RWPE1 (cell line): ENCODE data around the gene MAPK4.

Experiments
- CTCF ChIA-PET: fragments of 350-600 bp; sonication (Branson Sonifier 250); formaldehyde crosslinking; extraction: SDS; loops from one replicate; lab custom pipeline; 2021; lab: Yijun Ruan, JAX
- POLR2A ChIA-PET: fragments of 400-600 bp; formaldehyde crosslinking; extraction: SDS; loops from one replicate; lab custom pipeline; 2020; ENCODE audit warnings: antibody characterized with exemption; ENCODE audit not compliant: low non-redundant PET; lab: Yijun Ruan, JAX
- DNase-seq: peaks from one replicate; pipeline ENCODE4 v3.0.0; 2012; ENCODE audit warnings: low spot score
- H3K27ac ChIP-seq: fragments of 450-650 bp; 2 replicates; pipeline ENCODE4 v1.5.1; 2017
- TF ChIP-seq, protein P1 (sequence below): fragments of 450-650 bp; conservative IDR thresholded peaks from 2 replicates; pipeline ENCODE4 v1.5.1; 2017; ENCODE audit warnings: low read depth, mild to moderate bottlenecking

Gene MAPK4

DNA sequence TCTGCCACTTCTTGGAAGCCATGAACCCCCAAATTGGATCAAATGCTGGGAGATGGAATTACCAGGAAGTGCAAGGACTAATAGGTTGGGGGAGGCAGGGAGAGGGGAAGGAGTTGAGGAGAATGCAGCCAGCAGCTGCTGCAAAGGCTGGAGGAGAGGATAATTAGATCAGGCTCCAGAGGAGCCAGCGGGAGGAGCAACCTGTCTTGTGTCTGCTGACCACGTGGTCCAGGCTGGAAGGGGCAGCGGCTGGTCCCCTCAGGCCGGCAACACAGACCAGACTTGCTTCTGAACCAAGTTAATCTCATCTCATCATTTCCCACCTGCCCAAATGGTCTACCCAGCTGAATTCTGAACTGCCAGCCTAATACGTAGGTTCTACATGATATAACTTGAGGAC, 191.6 kb downstream of the MAPK4 start:
- no peak overlapping the region for H3K27ac ChIP-seq
- TF ChIP-seq, protein P1, sequence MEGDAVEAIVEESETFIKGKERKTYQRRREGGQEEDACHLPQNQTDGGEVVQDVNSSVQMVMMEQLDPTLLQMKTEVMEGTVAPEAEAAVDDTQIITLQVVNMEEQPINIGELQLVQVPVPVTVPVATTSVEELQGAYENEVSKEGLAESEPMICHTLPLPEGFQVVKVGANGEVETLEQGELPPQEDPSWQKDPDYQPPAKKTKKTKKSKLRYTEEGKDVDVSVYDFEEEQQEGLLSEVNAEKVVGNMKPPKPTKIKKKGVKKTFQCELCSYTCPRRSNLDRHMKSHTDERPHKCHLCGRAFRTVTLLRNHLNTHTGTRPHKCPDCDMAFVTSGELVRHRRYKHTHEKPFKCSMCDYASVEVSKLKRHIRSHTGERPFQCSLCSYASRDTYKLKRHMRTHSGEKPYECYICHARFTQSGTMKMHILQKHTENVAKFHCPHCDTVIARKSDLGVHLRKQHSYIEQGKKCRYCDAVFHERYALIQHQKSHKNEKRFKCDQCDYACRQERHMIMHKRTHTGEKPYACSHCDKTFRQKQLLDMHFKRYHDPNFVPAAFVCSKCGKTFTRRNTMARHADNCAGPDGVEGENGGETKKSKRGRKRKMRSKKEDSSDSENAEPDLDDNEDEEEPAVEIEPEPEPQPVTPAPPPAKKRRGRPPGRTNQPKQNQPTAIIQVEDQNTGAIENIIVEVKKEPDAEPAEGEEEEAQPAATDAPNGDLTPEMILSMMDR, result no peak
- ChIA-PET POLR2A (no interaction called here), CTCF (no interaction called here)
- DNase-seq, result no peak

DNA sequence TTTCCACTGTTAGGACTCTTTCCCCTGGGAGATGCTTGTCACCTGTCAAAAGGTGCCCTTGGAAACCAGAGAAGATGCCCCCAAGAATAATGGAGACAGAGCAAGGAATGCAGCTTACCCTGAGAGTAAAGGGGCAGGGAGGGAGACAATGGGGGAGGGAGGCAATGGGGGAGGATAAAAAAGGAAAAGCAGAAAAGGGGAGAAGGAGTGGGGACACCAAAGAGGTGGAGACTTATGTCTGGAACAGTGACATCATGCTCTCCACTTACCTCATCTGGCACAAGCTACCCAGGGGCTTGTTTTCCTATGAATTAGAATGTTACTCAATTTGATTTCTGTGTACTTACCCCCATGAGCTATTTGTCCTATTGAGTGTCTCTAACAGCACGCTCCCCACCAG, 192.1 kb downstream of the MAPK4 start:
- ChIA-PET CTCF (no interaction called here), POLR2A (no interaction called here)
- no peak for DNase-seq
- TF ChIP-seq, protein P1, result no peak
- H3K27ac ChIP-seq, result no peak overlapping the region

DNA sequence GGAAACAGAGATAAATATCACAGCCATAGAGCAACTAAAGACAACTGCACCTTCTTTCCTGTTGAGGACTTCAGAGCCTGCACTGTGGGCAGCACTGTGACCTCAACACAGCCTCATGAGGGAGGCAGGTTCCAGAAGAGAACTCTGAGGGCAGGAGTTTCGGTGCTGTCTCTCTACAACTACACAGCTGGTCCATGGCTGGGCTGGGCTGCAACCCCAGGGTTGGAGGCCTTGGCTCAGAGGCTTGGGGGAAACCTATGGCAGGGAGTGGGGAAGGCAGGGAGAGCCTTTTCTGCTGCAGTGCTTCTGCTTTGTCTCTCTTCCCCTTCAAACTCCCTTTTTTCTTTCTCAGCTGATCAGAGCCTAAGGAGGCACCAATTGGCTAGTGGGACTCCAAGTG, 193.4 kb downstream of the MAPK4 start:
- H3K27ac ChIP-seq, result no peak overlapping the region
- ChIA-PET POLR2A (no interaction called here), CTCF (no interaction called here)
- DNase-seq, result no peak
- TF ChIP-seq, protein P1, result no peak

DNA sequence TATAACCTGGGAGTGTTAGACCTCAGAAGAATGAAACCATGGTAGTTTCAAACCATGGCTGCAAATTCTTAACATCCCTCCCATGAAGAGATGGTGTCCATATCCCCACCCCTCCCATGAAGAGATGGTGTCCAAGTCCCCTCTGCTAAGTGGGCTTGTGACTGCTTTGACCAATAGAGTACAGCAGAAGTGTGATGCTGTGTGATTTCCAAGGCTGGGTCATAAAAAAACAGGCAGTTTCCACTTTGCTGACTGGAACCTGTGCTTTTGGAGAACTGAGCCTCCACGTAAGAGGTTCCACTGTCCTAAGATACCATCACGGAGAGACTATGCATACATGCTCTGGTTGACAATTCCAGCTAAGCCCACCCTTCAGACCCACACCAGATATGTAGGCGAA, 194.4 kb downstream of the MAPK4 start:
- DNase-seq, result no peak
- TF ChIP-seq, protein P1, result no peak
- POLR2A ChIA-PET, result no interaction called here
- no peak overlapping the region for H3K27ac ChIP-seq
- CTCF ChIA-PET, result no interaction called here

DNA sequence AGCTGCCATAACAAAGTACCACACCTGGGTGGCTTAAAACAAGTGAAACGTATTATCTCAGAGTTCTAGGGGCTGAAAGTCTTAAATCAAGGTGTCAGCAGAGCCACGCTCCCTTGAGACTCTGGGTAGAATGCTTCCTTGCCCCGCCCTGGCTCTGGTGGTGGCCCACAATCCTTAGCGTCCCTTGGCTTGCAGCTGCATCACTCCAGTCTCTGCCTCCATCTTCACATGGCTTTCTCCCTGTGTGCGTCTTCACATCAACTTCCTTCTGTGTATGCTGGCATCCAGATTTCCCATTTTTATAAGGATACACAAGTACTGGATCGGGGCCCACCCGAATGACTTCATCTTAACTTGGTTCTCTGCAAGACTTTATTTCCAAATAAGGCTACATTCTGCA, 197.5 kb downstream of the MAPK4 start:
- DNase-seq, result no peak
- CTCF ChIA-PET, result no interaction called here
- no peak overlapping the region for H3K27ac ChIP-seq
- POLR2A ChIA-PET, result no interaction called here
- TF ChIP-seq, protein P1, result no peak

DNA sequence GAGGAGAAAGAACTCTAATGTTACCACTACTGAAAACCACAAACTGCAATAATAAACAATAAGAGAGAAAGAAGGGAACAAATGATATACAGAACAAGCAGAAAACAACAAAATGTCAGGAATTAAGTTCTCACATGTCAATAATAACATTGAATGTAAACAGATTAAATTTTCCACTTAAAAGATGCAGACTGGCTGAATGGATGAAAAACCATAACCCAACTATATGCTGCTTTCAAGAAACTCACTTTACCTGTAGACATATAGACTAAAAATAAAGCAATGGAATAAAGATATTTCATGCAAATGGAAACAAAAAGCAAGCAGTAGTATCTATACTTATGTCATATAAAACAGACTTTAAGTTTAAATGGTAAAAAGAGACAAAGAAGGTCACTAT, 209.6 kb downstream of the MAPK4 start:
- CTCF ChIA-PET, result no interaction called here
- TF ChIP-seq, protein P1, result no peak
- POLR2A ChIA-PET, result no interaction called here
- H3K27ac ChIP-seq, result no peak overlapping the region
- no peak for DNase-seq

DNA sequence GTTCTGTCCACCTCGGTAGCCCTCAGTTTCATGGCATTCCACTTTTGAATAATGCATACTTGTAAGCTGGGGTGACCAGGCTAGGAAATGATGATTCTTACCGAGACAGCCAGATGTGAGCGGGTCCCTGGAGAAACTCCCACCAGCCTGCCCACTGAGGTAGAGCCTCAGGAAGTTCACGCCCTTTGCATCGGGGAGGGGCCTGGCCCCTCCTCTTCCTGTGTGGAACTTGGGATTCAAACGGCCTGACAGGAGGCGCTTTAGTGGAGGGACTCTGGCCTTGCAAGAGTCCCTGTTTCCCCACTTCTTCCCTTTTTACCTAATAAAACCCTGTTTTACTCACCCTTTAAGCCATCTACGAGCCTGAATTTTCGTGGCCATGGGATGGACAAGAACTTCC, 215.3 kb downstream of the MAPK4 start:
- DNase-seq, result no peak
- ChIA-PET CTCF (no interaction called here), POLR2A (no interaction called here)
- TF ChIP-seq, protein P1, result no peak
- H3K27ac ChIP-seq, result no peak overlapping the region
